SK-N-MC (cell line): ENCODE results near the gene FNDC3B.

Experiments
- EZH2 ChIP-seq: fragments of 200-600 bp; sonication (generic); IDR thresholded peaks from one replicate; pipeline ENCODE4 v1.6.1; 2017; ENCODE audit warnings: antibody characterized with exemption
- POLR2AphosphoS5 ChIP-seq: IDR thresholded peaks from 2 replicates; pipeline ENCODE4 v1.6.1; 2012; ENCODE audit warnings: mild to moderate bottlenecking, low read depth, low read length, borderline replicate concordance

DNA sequence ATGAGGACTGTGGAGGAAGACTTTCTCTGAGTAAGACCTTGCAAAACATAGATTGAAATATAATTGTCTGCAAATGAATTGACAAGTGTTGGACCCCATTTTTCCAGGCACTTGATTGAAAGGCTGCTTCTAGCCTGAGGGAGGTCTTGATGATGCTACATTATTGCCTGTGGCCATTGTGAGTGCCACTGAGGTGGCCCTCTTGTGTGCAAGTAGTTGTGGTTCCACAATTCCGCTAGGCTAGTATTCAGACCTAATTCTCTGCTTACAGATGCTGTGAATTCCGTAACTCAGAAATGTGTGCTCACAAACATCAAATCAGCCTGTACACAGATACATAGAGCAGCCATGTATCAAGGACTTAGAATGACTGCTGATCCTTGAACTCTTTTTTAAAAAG lies 34.7 kb downstream of the FNDC3B start:
- TF ChIP-seq EZH2 (no peak), POLR2AphosphoS5 (no peak)
